GM23248 (cell line): ENCODE data around the gene RPS6KA6.

Experiments used
- EZH2 ChIP-seq: fragments of 200-600 bp; sonication (generic); IDR thresholded peaks from 2 replicates; pipeline ENCODE4 v1.6.1; 2018; ENCODE audit warnings: antibody characterized with exemption, mild to moderate bottlenecking; ENCODE audit not compliant: insufficient read depth, poor library complexity, severe bottlenecking
- EZH2phosphoT487 ChIP-seq: fragments of 200-600 bp; sonication (generic); IDR thresholded peaks from 2 replicates; pipeline ENCODE4 v1.6.1; 2018; ENCODE audit warnings: antibody characterized with exemption, moderate library complexity, mild to moderate bottlenecking, low read depth; ENCODE audit not compliant: insufficient read depth

DNA sequence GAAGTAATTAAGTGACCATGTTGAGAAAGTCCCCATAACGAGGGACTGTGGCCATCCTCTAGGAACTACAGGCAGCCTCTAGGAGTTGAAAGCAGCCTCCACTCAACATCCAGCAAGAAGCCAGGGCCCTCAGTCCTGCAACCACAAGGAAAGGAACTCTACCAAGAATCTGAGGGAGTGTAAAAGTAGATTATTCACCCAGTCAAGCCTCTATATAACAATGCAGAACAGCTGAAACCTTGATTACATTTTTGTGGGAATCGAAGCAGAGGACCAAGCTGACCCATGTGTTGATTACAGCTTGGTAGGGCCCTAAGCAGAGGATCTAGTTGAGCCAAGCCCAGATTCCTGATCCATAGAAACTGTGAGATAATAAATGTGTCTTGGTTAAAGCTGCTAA, 17.1 kb downstream of the RPS6KA6 start:
- TF ChIP-seq EZH2 (no peak), EZH2phosphoT487 (no peak)
